Hepatocyte (in vitro differentiated cells): ENCODE results near the gene CBARP. TPM values are rescaled to one million over a fixed set of nuclear protein-coding genes. Genes with fewer than 3 reads are reported as not detected.
A peak's percentile ranks its signal among the peaks of the same experiment; 100 is the strongest.

Experiments used
- DNase-seq: peaks from one replicate; pipeline ENCODE4 v3.0.0-alpha.2; 2016; ENCODE audit warnings: low spot score
- H2AFZ ChIP-seq: fragments of 200-600 bp; sonication (generic); 2 replicates; pipeline ENCODE4 v1.6.0; 2016; ENCODE audit warnings: antibody characterized with exemption, mild to moderate bottlenecking
- H3K27ac ChIP-seq: fragments of 200-600 bp; sonication (generic); 2 replicates; pipeline ENCODE4 v1.5.1; 2016; ENCODE audit warnings: mild to moderate bottlenecking
- H3K27me3 ChIP-seq: fragments of 200-600 bp; sonication (generic); 2 replicates; pipeline ENCODE4 v1.6.1; 2016
- H3K36me3 ChIP-seq: fragments of 200-600 bp; sonication (generic); replicated peaks from 2 replicates; pipeline ENCODE4 v1.5.1; 2016; ENCODE audit warnings: low read depth; ENCODE audit not compliant: insufficient read depth
- H3K4me1 ChIP-seq: fragments of 200-600 bp; sonication (generic); 2 replicates; pipeline ENCODE4 v1.5.1; 2016; ENCODE audit warnings: mild to moderate bottlenecking, moderate library complexity; ENCODE audit not compliant: insufficient read depth
- H3K4me2 ChIP-seq: fragments of 200-600 bp; sonication (generic); 2 replicates; pipeline ENCODE4 v1.6.0; 2016
- H3K4me3 ChIP-seq: fragments of 200-600 bp; sonication (generic); 2 replicates; pipeline ENCODE4 v1.5.1; 2016; ENCODE audit warnings: mild to moderate bottlenecking
- H3K79me2 ChIP-seq: fragments of 200-600 bp; sonication (generic); 2 replicates; pipeline ENCODE4 v1.6.0; 2017; ENCODE audit warnings: mild to moderate bottlenecking
- H3K9me2 ChIP-seq: fragments of 200-600 bp; sonication (generic); replicated peaks from 2 replicates; pipeline ENCODE4 v1.6.0; 2017; ENCODE audit warnings: mild to moderate bottlenecking; ENCODE audit not compliant: insufficient read depth
- H3K9me3 ChIP-seq: fragments of 200-600 bp; sonication (generic); 2 replicates; pipeline ENCODE4 v1.5.1; 2016; ENCODE audit warnings: low read depth, mild to moderate bottlenecking
- H4K20me1 ChIP-seq: fragments of 200-600 bp; sonication (generic); 2 replicates; pipeline ENCODE4 v1.6.0; 2016; ENCODE audit warnings: mild to moderate bottlenecking; ENCODE audit not compliant: insufficient read depth, poor library complexity, severe bottlenecking
- CTCF ChIP-seq: fragments of 200-600 bp; sonication (generic); IDR thresholded peaks from 2 replicates; pipeline ENCODE4 v1.5.1; 2016; ENCODE audit warnings: antibody characterized with exemption, mild to moderate bottlenecking; ENCODE audit not compliant: poor library complexity
- EZH2 ChIP-seq: fragments of 200-600 bp; sonication (generic); IDR thresholded peaks from 2 replicates; pipeline ENCODE4 v1.6.1; 2016; ENCODE audit warnings: antibody characterized with exemption, mild to moderate bottlenecking, borderline replicate concordance
- EZH2phosphoT487 ChIP-seq: fragments of 200-600 bp; sonication (generic); IDR thresholded peaks from one replicate; pipeline ENCODE4 v1.6.1; 2018; ENCODE audit warnings: antibody characterized with exemption, mild to moderate bottlenecking, low read depth, moderate library complexity; ENCODE audit not compliant: unreplicated experiment, severe bottlenecking
- WGBS: methylation state at CpG from one replicate; pipeline ENCODE4 v1.1.6; 2016; ENCODE audit warnings: low lambda C conversion rate; ENCODE audit errors: missing lambda C conversion rate; 5-methylcytosine and 5-hydroxymethylcytosine counted together
- polyA plus RNA-seq: library from polyadenylated mRNA; unstranded; fragments of >200 nt; fragmentation: Nextera tagmentation; extraction: Ambion mirVana; gene quantifications from 2 replicates; pipeline ENCODE4 v1.2.1, GENCODE V29; 2016
- total RNA-seq: library from RNA; depleted of rRNA; stranded (reverse); fragments of >200 nt; gene quantifications from 2 replicates; pipeline ENCODE4 v1.2.3, GENCODE V29; 2014

CBARP gene
- total and polyA plus RNA-seq, 2 experiments from 2014 or later, result 4.2 to 7.1 TPM

GRCh38 chr19:1241417-1242095, 3.8 kb upstream of the CBARP start, which contains the start of gene ATP5F1D:
ATP5F1D (plus strand) TSS chr19:1241751; CDS start chr19:1241851, 100 bp downstream.
- Histone ChIP-seq H3K4me1 (peaks cover 45% of the 10 kb centered on the region), H3K27me3 (no peaks in the 10 kb centered on the region), H3K79me2 (peaks cover 21% of the 10 kb centered on the region), H3K4me2 (peak within 1 kb of the TSS; percentile 97), H3K9me2 (no peaks in the 10 kb centered on the region), H3K9me3 (no peaks in the 10 kb centered on the region), H3K36me3 (no peaks in the 10 kb centered on the region), H3K4me3 (peak within 1 kb of the TSS; percentile 74), H3K27ac (peak within 1 kb of the TSS; percentile 53), H4K20me1 (no peaks in the 10 kb centered on the region), H2AFZ (peak within 1 kb of the TSS; percentile 57)
- 2% methylated on average over 45 of the region's 79 CpGs for WGBS
- peak; percentile 98 for DNase-seq
- TF ChIP-seq EZH2phosphoT487 (no peak), EZH2 (no peak), CTCF (no peak)

- Histone ChIP-seq H3K36me3 (no peaks in the 10 kb centered on the region), H2AFZ (peak overlapping the region; percentile 57), H3K27ac (peak overlapping the region; percentile 38), H3K9me2 (no peaks in the 10 kb centered on the region), H3K27me3 (no peaks in the 10 kb centered on the region), H3K4me2 (peak overlapping the region; percentile 97), H3K4me3 (no peak overlapping the region), H3K79me2 (peaks cover 25% of the 10 kb centered on the region), H4K20me1 (no peaks in the 10 kb centered on the region), H3K9me3 (no peaks in the 10 kb centered on the region), H3K4me1 (peaks cover 43% of the 10 kb centered on the region)
- WGBS, result 79% methylated on average over 15 of the region's 15 CpGs
- TF ChIP-seq EZH2phosphoT487 (no peak), CTCF (no peak), EZH2 (no peak)
- DNase-seq, result no peak
These were observed 3.1 kb upstream of the CBARP start for GRCh38 chr19:1240925-1241324.

- TF ChIP-seq EZH2phosphoT487 (no peak), CTCF (peak; percentile 87)
- H3K79me2 ChIP-seq, result peaks cover 25% of the 10 kb centered on the region
- H2AFZ ChIP-seq, result peak overlapping the region; percentile 57
- DNase-seq, result peak; percentile 98
- peak overlapping the region; percentile 91 for H3K27ac ChIP-seq
- no peaks in the 10 kb centered on the region for H3K36me3 ChIP-seq
- H3K9me2 ChIP-seq, result no peaks in the 10 kb centered on the region
- H3K4me3 ChIP-seq, result peak overlapping the region; percentile 42
- no peaks in the 10 kb centered on the region for H3K27me3 ChIP-seq
- H3K4me1 ChIP-seq, result peaks cover 35% of the 10 kb centered on the region
- no peaks in the 10 kb centered on the region for H3K9me3 ChIP-seq
- 15% methylated on average over 59 of the region's 84 CpGs for WGBS
- H3K4me2 ChIP-seq, result peak overlapping the region; percentile 97
- H4K20me1 ChIP-seq, result no peaks in the 10 kb centered on the region
These were observed 2.3 kb upstream of the CBARP start for GRCh38 chr19:1239796-1240737.
